Fibroblast of pulmonary artery (primary cell): ENCODE data around the gene DCPS.
A peak's percentile ranks its signal among the peaks of the same experiment; 100 is the strongest.

Experiments
- DNase-seq: peaks from one replicate; pipeline ENCODE4 v3.0.0-alpha.2; 2010; ENCODE audit warnings: low read depth
- H3K4me3 ChIP-seq: replicated peaks from 2 replicates; pipeline ENCODE4 v1.5.1; 2011; ENCODE audit warnings: low read depth, mild to moderate bottlenecking, control low read depth, low read length, moderate library complexity
- TF ChIP-seq, protein P1 (sequence below): IDR thresholded peaks from 2 replicates; pipeline ENCODE4 v1.5.1; 2011; ENCODE audit warnings: mild to moderate bottlenecking, control low read depth, low read length, inconsistent platforms; ENCODE audit errors: missing control alignments

DCPS gene

GRCh38 chr11:126288237-126288636 lies 15.6 kb upstream of the DCPS start:
- no peak for DNase-seq
- TF ChIP-seq, protein P1, sequence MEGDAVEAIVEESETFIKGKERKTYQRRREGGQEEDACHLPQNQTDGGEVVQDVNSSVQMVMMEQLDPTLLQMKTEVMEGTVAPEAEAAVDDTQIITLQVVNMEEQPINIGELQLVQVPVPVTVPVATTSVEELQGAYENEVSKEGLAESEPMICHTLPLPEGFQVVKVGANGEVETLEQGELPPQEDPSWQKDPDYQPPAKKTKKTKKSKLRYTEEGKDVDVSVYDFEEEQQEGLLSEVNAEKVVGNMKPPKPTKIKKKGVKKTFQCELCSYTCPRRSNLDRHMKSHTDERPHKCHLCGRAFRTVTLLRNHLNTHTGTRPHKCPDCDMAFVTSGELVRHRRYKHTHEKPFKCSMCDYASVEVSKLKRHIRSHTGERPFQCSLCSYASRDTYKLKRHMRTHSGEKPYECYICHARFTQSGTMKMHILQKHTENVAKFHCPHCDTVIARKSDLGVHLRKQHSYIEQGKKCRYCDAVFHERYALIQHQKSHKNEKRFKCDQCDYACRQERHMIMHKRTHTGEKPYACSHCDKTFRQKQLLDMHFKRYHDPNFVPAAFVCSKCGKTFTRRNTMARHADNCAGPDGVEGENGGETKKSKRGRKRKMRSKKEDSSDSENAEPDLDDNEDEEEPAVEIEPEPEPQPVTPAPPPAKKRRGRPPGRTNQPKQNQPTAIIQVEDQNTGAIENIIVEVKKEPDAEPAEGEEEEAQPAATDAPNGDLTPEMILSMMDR = no peak
- H3K4me3 ChIP-seq = no peak overlapping the region

- TF ChIP-seq, protein P1 = no peak
- no peak overlapping the region for H3K4me3 ChIP-seq
- DNase-seq = no peak
These were observed 13.0 kb upstream of the DCPS start for GRCh38 chr11:126290887-126291286.

DNA sequence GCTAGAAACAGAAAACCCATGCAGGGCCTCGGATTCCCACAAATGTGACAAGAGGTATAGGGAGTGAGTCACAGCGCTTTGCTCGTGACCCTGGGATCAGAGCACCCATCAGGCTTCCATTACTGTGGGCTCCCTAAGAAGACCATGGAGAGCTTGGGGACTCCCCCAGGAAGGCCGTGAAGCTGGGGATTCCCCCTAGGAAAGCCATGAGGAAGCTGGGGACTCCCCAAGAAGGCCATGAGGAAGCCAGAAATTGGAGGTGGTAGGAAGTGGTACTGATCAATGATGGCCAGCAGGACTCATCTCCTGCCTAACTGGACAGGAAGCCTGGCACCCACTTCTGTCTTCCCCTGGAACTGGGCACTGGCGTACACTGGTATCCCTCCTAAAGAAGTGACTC lies 10.1 kb upstream of the DCPS start:
- DNase-seq = no peak
- no peak overlapping the region for H3K4me3 ChIP-seq
- TF ChIP-seq, protein P1 = no peak

DNA sequence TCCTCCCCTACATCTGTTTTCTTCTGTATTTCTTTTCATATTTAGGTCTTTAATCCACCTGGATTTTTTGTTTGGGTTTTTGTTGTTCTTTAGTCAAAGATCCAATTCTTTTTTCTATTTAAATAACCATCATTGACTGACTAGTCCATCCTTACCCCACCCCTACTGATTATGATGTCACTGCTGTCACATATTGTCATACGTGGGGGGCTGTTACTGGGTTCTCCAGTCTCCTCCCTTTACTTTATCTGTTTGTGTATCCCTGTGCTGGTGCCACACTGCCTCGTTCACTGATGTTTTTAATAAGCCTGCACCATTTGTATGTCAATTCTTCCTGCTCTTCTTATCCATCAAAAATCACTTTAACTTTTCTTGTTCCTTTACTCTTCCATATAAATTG lies 6.9 kb upstream of the DCPS start:
- DNase-seq = no peak
- no peak overlapping the region for H3K4me3 ChIP-seq
- TF ChIP-seq, protein P1 = no peak

- H3K4me3 ChIP-seq = peak overlapping the region; percentile 89
- no peak for DNase-seq
- TF ChIP-seq, protein P1 = no peak
These were observed 706 bp downstream of the DCPS start for GRCh38 chr11:126304457-126305075.

GRCh38 chr11:126305699-126306098 lies 1.8 kb downstream of the DCPS start:
- DNase-seq = no peak
- TF ChIP-seq, protein P1 = no peak
- no peak overlapping the region for H3K4me3 ChIP-seq

DNA sequence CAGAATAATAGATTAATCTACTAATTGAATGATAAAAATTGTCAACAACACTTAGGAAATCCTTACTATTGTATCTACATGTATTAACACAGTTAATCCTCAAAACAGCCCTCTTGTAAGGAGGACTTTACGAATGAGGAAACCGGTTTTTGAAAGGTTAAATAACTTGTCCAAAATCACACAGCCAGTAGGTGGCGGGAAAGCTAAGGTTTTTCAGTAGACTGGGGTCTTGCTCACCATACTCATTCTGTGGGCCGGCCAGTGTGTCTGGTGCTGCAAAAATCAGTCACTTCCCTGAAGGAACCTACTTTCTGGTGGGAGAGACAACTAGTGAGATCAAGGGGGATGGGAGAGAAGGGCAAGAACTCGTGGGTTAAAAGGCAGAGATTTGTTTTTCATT lies 3.8 kb downstream of the DCPS start:
- peak; percentile 73 for DNase-seq
- TF ChIP-seq, protein P1 = peak; percentile 59
- no peak overlapping the region for H3K4me3 ChIP-seq
